GM12865 (cell line): Measurements from ENCODE around the gene LKAAEAR1.
"Not testable (repeated sequence)": the region's sequence is repeated elsewhere in the genome, so short reads cannot be mapped to it uniquely, and the experiment has no call there.

ENCODE experiments used
- DNase-seq: peaks from one replicate; pipeline ENCODE4 v3.0.0; 2010; ENCODE audit warnings: low read depth
- H3K4me3 ChIP-seq: 2 replicates; pipeline ENCODE4 v1.5.1; 2011; ENCODE audit warnings: mild to moderate bottlenecking, low read depth, low read length, control low read depth
- TF ChIP-seq, protein P1 (sequence below): IDR thresholded peaks from 2 replicates; pipeline ENCODE4 v1.5.1; 2011; ENCODE audit warnings: low read length, control low read depth, low read depth, inconsistent platforms; ENCODE audit not compliant: insufficient read depth; ENCODE audit errors: missing control alignments

LKAAEAR1 gene

DNA sequence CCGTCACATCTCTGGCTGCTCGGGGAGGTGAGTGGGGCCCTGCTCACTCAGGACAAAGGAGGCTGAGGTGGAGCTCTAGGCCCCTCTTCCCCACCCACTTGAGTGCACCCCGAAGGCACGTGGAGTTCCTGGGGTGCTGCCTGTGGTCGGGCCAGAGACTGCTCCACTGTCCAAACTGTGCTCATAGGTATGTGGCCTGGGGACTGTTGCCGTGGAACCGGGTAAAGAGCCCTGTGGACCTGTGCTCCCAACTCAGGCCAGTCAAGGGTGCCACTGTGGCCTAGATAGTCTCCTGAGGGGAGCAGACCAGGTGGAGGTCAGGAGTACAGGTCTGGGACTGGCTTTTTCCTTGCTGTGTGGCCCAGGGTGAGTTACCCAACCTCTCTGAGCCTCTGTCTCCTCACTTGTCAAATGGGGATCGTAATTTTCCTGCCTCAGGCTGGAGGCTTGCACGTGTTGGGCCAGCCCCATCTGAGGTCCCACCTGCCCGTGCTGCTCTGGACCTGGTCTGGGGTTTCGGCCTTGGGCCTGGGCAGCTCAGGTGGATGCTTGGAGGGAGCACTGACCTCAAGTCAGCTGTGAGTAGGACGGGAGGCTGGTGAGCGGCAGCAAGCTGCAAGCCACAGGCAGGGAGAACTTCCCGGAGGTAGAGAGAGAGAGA is 35.6 kb upstream of the LKAAEAR1 start:
- TF ChIP-seq, protein P1, sequence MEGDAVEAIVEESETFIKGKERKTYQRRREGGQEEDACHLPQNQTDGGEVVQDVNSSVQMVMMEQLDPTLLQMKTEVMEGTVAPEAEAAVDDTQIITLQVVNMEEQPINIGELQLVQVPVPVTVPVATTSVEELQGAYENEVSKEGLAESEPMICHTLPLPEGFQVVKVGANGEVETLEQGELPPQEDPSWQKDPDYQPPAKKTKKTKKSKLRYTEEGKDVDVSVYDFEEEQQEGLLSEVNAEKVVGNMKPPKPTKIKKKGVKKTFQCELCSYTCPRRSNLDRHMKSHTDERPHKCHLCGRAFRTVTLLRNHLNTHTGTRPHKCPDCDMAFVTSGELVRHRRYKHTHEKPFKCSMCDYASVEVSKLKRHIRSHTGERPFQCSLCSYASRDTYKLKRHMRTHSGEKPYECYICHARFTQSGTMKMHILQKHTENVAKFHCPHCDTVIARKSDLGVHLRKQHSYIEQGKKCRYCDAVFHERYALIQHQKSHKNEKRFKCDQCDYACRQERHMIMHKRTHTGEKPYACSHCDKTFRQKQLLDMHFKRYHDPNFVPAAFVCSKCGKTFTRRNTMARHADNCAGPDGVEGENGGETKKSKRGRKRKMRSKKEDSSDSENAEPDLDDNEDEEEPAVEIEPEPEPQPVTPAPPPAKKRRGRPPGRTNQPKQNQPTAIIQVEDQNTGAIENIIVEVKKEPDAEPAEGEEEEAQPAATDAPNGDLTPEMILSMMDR = no peak
- DNase-seq = no peak
- H3K4me3 ChIP-seq = peak overlapping the region; percentile 32; the same call in 1 of the 2 replicates

DNA sequence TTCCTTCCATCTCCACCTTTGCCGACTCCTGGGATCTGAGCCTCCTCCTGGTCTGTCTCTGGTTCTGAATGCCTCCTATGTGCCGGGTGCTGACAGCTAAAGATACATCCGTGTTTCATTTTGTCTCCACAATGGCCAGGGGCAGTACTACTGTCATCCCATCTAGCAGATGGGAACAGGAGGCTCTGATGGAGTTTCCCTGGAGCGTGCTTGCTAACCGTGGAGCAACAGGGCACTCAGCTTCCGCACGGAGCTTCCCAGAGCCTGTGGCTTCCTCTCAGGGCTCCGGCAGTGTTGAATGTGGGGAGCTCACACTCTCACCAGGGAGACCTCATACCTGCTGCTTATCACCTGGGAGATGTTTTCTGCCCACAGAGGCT is 35.1 kb upstream of the LKAAEAR1 start:
- H3K4me3 ChIP-seq = no peak overlapping the region
- no peak for DNase-seq
- TF ChIP-seq, protein P1 = no peak

DNA sequence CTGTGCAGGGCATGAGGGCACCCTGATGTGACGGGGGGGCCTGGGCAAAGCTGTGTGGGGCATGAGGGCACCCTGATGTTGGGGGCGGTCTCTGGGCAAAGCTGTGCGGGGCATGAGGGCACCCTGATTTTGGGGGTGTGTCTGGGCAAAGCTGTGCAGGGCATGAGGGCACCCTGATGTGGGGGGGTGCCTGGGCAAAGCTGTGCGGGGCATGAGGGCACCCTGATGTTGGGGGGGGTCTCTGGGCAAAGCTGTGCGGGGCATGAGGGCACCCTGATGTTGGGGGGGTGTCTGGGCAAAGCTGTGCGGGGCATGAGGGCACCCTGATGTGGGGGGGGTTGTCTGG is 33.2 kb upstream of the LKAAEAR1 start:
- not testable (repeated sequence) for H3K4me3 ChIP-seq, DNase-seq

DNA sequence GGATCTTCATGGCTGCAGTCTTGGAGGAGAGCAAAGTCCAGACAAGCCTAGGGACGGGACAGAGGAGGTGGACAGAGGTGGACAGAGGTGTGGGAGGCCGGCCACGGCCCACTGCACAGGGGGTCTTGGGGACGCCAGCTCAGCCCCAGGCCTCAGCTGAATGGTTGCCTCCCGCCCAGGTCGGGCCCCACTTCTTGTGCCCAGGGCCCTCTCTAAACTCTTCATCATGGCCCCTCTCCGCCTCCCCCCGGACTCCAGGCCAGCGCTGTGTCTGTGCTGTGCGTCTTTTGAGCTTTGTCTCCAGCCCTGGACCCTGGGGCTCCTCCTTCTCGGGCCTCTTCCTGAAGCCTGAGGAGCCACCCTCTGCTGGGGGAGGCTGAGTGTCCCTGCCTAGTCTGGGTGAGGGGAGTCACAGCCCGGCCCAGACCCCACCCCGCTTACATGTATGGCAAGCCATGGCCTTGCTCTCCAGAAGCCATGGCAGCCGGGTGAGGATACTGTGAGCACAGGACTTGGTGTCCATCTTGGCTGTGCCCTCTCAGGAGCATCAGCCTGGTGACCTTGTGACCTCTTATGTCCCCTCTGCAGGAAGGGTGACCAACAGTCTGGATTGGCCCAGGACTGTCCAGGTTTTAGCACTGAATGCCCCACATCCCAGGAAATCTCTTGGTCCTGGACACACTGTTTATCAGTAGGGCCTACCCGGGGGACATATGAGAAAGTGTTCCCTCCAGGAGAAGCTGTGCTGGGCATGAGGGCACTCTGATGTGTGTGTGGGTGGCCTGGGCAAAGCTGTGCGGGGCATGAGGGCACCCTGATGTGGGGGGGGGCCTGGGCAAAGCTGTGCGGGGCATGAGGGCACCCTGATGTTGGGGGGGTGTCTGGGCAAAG is 32.6 kb upstream of the LKAAEAR1 start:
- H3K4me3 ChIP-seq = no peak overlapping the region
- DNase-seq = no peak
- TF ChIP-seq, protein P1 = no peak

DNA sequence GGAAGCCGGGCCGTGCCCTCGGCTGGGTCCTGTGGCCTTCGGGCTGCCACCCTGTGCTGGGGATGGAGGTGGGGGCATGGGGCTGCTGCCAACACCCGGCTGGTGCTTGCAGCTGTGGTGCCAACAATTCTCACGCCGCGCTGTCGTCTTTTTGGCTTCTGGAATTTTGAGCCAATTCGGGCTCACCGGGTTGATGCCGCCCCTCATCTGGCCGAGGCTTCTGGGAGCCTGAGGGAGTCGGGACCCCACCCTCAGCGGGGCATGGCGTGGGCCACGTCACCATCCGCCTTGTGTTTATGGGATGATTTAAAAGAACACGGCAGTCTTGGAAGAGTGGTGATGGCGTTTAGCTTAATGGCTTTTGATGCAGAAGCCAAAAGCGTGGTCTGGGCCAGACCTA is 31.8 kb upstream of the LKAAEAR1 start:
- TF ChIP-seq, protein P1 = no peak
- no peak for DNase-seq
- H3K4me3 ChIP-seq = no peak overlapping the region

DNA sequence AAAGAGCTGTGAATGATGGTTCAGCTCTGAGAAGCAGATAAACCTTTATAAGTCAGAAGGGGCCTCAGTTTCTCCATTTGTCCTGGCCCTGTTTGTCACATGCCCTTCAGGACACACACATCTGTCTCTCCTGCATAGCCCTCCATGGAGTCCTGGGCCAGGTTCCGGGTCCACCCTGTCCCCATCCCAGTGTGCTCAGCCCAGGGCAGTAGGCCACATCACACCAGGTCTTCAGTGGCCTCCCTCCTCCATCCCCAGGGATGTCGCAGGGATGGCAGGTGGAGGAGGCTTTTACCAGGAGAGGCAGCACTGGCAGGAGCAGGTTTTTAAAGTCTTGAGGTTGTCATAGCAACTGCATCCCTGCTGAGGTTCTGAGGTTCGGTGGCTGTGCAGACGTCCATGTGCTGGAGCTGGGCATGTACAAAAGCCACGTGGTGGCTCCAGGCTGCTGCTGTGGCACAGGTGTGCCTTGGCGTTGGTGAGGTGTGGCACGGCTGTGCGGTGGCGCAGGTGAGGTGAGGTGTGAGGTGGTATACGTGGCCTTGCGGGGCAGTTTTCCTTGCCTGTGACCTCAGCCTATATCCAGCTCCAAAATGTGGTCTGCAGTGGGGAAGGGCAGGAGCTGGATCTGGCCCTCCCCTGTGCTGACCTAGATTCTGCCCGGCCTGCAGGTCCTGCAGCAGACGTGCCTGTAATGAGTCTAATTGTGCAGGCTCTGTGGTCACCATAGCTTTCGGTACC is 31.1 kb upstream of the LKAAEAR1 start:
- TF ChIP-seq, protein P1 = no peak
- DNase-seq = no peak
- no peak overlapping the region for H3K4me3 ChIP-seq

DNA sequence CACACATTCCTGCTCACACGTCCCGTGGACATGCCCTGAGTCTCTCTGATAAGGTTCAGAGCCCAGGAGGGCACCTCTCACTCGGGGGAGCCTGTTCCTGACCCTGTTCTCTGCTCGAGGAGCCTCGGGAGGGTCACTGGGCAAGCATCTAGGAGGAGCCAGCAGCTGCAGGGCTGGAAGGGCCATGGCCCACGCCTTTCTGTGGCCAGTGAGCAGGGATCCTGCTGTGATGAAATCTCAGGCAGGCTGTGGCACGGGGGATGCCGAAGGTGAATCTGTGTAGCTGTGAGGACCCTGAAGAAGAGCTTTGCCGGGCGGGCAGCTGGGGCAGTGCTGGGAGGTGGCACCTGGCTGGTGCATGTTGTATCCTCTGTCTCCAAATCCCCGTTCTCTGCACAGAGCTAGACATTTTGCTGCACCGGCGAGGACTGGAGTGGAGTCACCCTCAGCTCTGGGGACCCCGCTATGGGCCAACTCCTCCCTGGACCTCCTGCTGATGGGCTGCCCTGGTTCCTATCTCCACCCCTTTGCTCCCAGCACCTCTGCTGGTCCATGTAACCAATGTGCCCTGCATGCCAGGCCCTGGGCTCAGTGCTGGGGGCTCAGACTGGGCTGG is 30.3 kb upstream of the LKAAEAR1 start:
- TF ChIP-seq, protein P1 = no peak
- H3K4me3 ChIP-seq = no peak overlapping the region
- DNase-seq = no peak
